KBM-7 (cell line): ENCODE measurements around the gene URGCP.
A peak's percentile ranks its signal among the peaks of the same experiment; 100 is the strongest.
"Not testable (repeated sequence)": the region's sequence is repeated elsewhere in the genome, so short reads cannot be mapped to it uniquely, and the experiment has no call there.

ENCODE experiments used
- DNase-seq: peaks from one replicate; pipeline ENCODE4 v3.0.0-alpha.2; 2015
- in situ Hi-C: fragments of 300-500 bp; cut with MboI; formaldehyde crosslinking; loops from 2 replicates; pipeline ENCODE4 v1.14.3; 2020; ENCODE audit warnings: low sequenced_read_pairs, low pct_unique_long_range_greater_than_20kb, mixed read lengths

The URGCP gene

GRCh38 chr7:43925984-43926797, 19.8 kb upstream of the URGCP start, which contains the start of gene UBE2D4:
Gene UBE2D4 (plus strand): TSS chr7:43926436. CDS start chr7:43926533, 97 bp downstream.
- in situ Hi-C loops: no loop called here

GRCh38 chr7:43922726-43923125, 16.3 kb upstream of the URGCP start:
- DNase-seq: no peak
- in situ Hi-C loops: no loop called here

More at GRCh38 chr7:43925984-43926797, 19.8 kb upstream of the URGCP start, which contains the start of gene UBE2D4:
- peak; percentile 84 for DNase-seq

GRCh38 chr7:43921423-43921822, 15.0 kb upstream of the URGCP start:
- DNase-seq: no peak
- in situ Hi-C loops: no loop called here

GRCh38 chr7:43915907-43916306, 9.5 kb upstream of the URGCP start:
- in situ Hi-C loops: no loop called here
- DNase-seq: no peak

- DNase-seq: no peak
- in situ Hi-C loops: no loop called here
These were observed 8.4 kb upstream of the URGCP start for GRCh38 chr7:43914795-43915194.

- DNase-seq: peak; percentile 26
- in situ Hi-C loops: no loop called here
These were observed 453 bp downstream of the URGCP start for GRCh38 chr7:43905956-43906330.

- no peak for DNase-seq
These were observed 1.0 kb downstream of the URGCP start for GRCh38 chr7:43905209-43905946.

GRCh38 chr7:43904533-43905208, 1.7 kb downstream of the URGCP start:
- in situ Hi-C loops: no loop called here
- no peak for DNase-seq

More at GRCh38 chr7:43905209-43905946, 1.0 kb downstream of the URGCP start:
- in situ Hi-C loops: no loop called here

- DNase-seq: no peak
- in situ Hi-C loops: no loop called here
These were observed 3.8 kb downstream of the URGCP start for GRCh38 chr7:43902542-43903054.

- in situ Hi-C loops, DNase-seq: not testable (repeated sequence)
These were observed 7.8 kb downstream of the URGCP start for GRCh38 chr7:43898571-43898970.

- in situ Hi-C loops: no loop called here
- DNase-seq: no peak
These were observed 10.5 kb downstream of the URGCP start for GRCh38 chr7:43895847-43896415.

- DNase-seq: no peak
- in situ Hi-C loops: no loop called here
These were observed 15.1 kb downstream of the URGCP start for GRCh38 chr7:43891069-43891955.

GRCh38 chr7:43890468-43890867, 15.9 kb downstream of the URGCP start:
- in situ Hi-C loops: no loop called here
- no peak for DNase-seq

GRCh38 chr7:43888993-43889945, 17.1 kb downstream of the URGCP start:
- DNase-seq: no peak
- in situ Hi-C loops: no loop called here

- in situ Hi-C loops: no loop called here
- DNase-seq: no peak
These were observed 21.8 kb downstream of the URGCP start for GRCh38 chr7:43884617-43885016.

- no peak for DNase-seq
- in situ Hi-C loops: no loop called here
These were observed 22.2 kb downstream of the URGCP start for GRCh38 chr7:43884209-43884608.

- in situ Hi-C loops: no loop called here
- DNase-seq: no peak
These were observed 25.8 kb downstream of the URGCP start for GRCh38 chr7:43880596-43880995.
